IMR-90 (cell line): ENCODE results near the gene MCTP1. TPM values are rescaled to one million over a fixed set of nuclear protein-coding genes. Genes with fewer than 3 reads are reported as not detected.

Source experiments
- ATAC-seq: fragments of 200-7000 bp; cut with Tn5 transposase; 2 replicates; pipeline ENCODE4 v1.9.1; 2020; ENCODE audit warnings: low read depth, mild to moderate bottlenecking, moderate library complexity
- BruUV-seq: library from RNA; stranded (reverse); fragments of 400-500 nt; replicated peaks from 2 replicates; lab custom pipeline; 2021; lab: Mats Ljungman, UMichigan
- CTCF ChIA-PET: fragments of 300-600 bp; formaldehyde crosslinking; extraction: SDS; loops from one replicate; lab custom pipeline; 2021; ENCODE audit warnings: antibody characterized with exemption; lab: Yijun Ruan, JAX
- POLR2A ChIA-PET: fragments of 300-600 bp; sonication (Branson Sonifier 250); formaldehyde crosslinking; loops from one replicate; lab custom pipeline; 2022; ENCODE audit warnings: antibody characterized with exemption; ENCODE audit not compliant: unreplicated experiment; lab: Charles Lee
- DNase-seq: peaks from one replicate; pipeline ENCODE4 v3.0.0; 2013
- H2AFZ ChIP-seq: replicated peaks from 2 replicates; pipeline ENCODE3; 2013; ENCODE audit warnings: low read length, mild to moderate bottlenecking; ENCODE audit not compliant: poor library complexity
- H2AK5ac ChIP-seq: 2 replicates; pipeline ENCODE4 v1.6.1; 2013; ENCODE audit warnings: low read depth, low read length, inconsistent platforms
- H2AK9ac ChIP-seq: replicated peaks from 2 replicates; pipeline ENCODE3; 2013; ENCODE audit warnings: mild to moderate bottlenecking, low read depth, low read length, moderate library complexity; ENCODE audit not compliant: poor library complexity
- H2BK120ac ChIP-seq: 2 replicates; pipeline ENCODE4 v1.6.1; 2013; ENCODE audit warnings: low read depth, low read length, inconsistent platforms
- H2BK15ac ChIP-seq: 3 replicates; pipeline ENCODE4 v1.6.1; 2013; ENCODE audit warnings: low read depth, low read length, inconsistent platforms
- H2BK20ac ChIP-seq: 2 replicates; pipeline ENCODE4 v1.6.1; 2013; ENCODE audit warnings: low read depth, mild to moderate bottlenecking, inconsistent platforms, low read length, moderate library complexity
- H2BK5ac ChIP-seq: 2 replicates; pipeline ENCODE4 v1.6.1; 2013; ENCODE audit warnings: mild to moderate bottlenecking, low read depth, low read length, inconsistent platforms; ENCODE audit not compliant: poor library complexity, severe bottlenecking
- H3K14ac ChIP-seq: replicated peaks from 2 replicates; pipeline ENCODE4 v1.6.1; 2013; ENCODE audit warnings: low read depth, low read length, inconsistent platforms
- H3K18ac ChIP-seq: 2 replicates; pipeline ENCODE4 v1.6.1; 2013; ENCODE audit warnings: low read depth, low read length, control low read depth
- H3K23ac ChIP-seq: 2 replicates; pipeline ENCODE4 v1.6.1; 2013; ENCODE audit warnings: low read depth, low read length, inconsistent platforms
- H3K27ac ChIP-seq: 2 replicates; pipeline ENCODE4 v1.5.1; 2013; ENCODE audit warnings: mild to moderate bottlenecking, control low read depth, low read length; ENCODE audit not compliant: insufficient read depth
- H3K27me3 ChIP-seq: 2 replicates; pipeline ENCODE4 v1.6.1; 2013; ENCODE audit warnings: low read length; ENCODE audit not compliant: control insufficient read depth, insufficient read depth
- H3K36me3 ChIP-seq: 2 replicates; pipeline ENCODE4 v1.6.1; 2013; ENCODE audit warnings: low read length, mixed read lengths; ENCODE audit not compliant: control insufficient read depth, insufficient read depth
- H3K4ac ChIP-seq: 2 replicates; pipeline ENCODE4 v1.6.1; 2013; ENCODE audit warnings: low read depth, low read length, inconsistent platforms
- H3K4me1 ChIP-seq: 2 replicates; pipeline ENCODE4 v1.6.1; 2013; ENCODE audit warnings: low read length, mixed read lengths; ENCODE audit not compliant: control insufficient read depth, insufficient read depth
- H3K4me2 ChIP-seq: 2 replicates; pipeline ENCODE4 v1.6.1; 2013; ENCODE audit warnings: low read depth, mild to moderate bottlenecking, control low read depth, low read length, moderate library complexity
- H3K4me3 ChIP-seq: 2 replicates; pipeline ENCODE4 v1.5.1; 2013; ENCODE audit warnings: low read depth, mild to moderate bottlenecking, control low read depth, low read length, moderate library complexity; ENCODE audit not compliant: insufficient read depth
- H3K56ac ChIP-seq: 2 replicates; pipeline ENCODE4 v1.6.1; 2013; ENCODE audit warnings: low read length, inconsistent platforms; ENCODE audit not compliant: insufficient read depth; ENCODE audit errors: extremely low read depth
- H3K79me1 ChIP-seq, 2 experiments: 2 replicates each; pipeline ENCODE4 v1.6.1; 2013; ENCODE audit warnings: low read length in 2 of 2, inconsistent platforms in 1 of 2, low read depth in 1 of 2
- H3K9ac ChIP-seq: 2 replicates; pipeline ENCODE4 v1.6.1; 2013; ENCODE audit warnings: low read depth, low read length, control low read depth
- H3K9me1 ChIP-seq: 2 replicates; pipeline ENCODE4 v1.6.1; 2013; ENCODE audit warnings: low read length, inconsistent platforms; ENCODE audit not compliant: insufficient read depth
- H3K9me3 ChIP-seq: 2 replicates; pipeline ENCODE4 v1.6.1; 2013; ENCODE audit warnings: low read length; ENCODE audit not compliant: control insufficient read depth, insufficient read depth
- H4K20me1 ChIP-seq: 2 replicates; pipeline ENCODE4 v1.6.1; 2013; ENCODE audit warnings: low read length, inconsistent platforms; ENCODE audit not compliant: insufficient read depth
- H4K5ac ChIP-seq: 2 replicates; pipeline ENCODE4 v1.6.1; 2013; ENCODE audit warnings: mild to moderate bottlenecking, low read depth, low read length, control low read depth
- H4K8ac ChIP-seq, 2 experiments: 2 replicates each; pipeline ENCODE4 v1.6.1; 2013; ENCODE audit warnings: low read depth in 2 of 2, low read length in 2 of 2, control low read depth in 1 of 2, inconsistent platforms in 1 of 2
- H4K91ac ChIP-seq: 2 replicates; pipeline ENCODE4 v1.6.1; 2013; ENCODE audit warnings: low read depth, low read length, inconsistent platforms; ENCODE audit not compliant: insufficient read depth
- BHLHE40 ChIP-seq: fragments of 150-350 bp; IDR thresholded peaks from 2 replicates; pipeline ENCODE4 v1.6.1; 2016; ENCODE audit warnings: mild to moderate bottlenecking, low read depth, low read length
- CEBPB ChIP-seq: IDR thresholded peaks from 2 replicates; pipeline ENCODE4 v1.6.1; 2012; ENCODE audit warnings: low read depth, low read length, improper control_type of control experiment
- CHD1 ChIP-seq: IDR thresholded peaks from 2 replicates; pipeline ENCODE4 v1.6.1; 2012; ENCODE audit warnings: low read depth, low read length, improper control_type of control experiment
- CTCF ChIP-seq: conservative IDR thresholded peaks from 2 replicates; pipeline ENCODE4 v1.5.1; 2012; ENCODE audit warnings: mild to moderate bottlenecking, low read depth, low read length, improper control_type of control experiment
- ELK1 ChIP-seq: fragments of 150-350 bp; IDR thresholded peaks from 2 replicates; pipeline ENCODE4 v1.6.1; 2016; ENCODE audit warnings: low read depth, mild to moderate bottlenecking, low read length, moderate library complexity, borderline replicate concordance
- FOS ChIP-seq: fragments of 150-350 bp; IDR thresholded peaks from 2 replicates; pipeline ENCODE4 v1.6.1; 2016; ENCODE audit warnings: low read depth, low read length
- MAFK ChIP-seq: IDR thresholded peaks from 2 replicates; pipeline ENCODE4 v1.6.1; 2012; ENCODE audit warnings: low read depth, low read length, improper control_type of control experiment
- MAZ ChIP-seq: IDR thresholded peaks from 2 replicates; pipeline ENCODE4 v1.6.1; 2012; ENCODE audit warnings: low read depth, mild to moderate bottlenecking, low read length, improper control_type of control experiment, moderate library complexity, borderline replicate concordance
- MXI1 ChIP-seq: IDR thresholded peaks from 2 replicates; pipeline ENCODE4 v1.6.1; 2012; ENCODE audit warnings: low read depth, mild to moderate bottlenecking, low read length, moderate library complexity, borderline replicate concordance
- RCOR1 ChIP-seq: IDR thresholded peaks from 2 replicates; pipeline ENCODE4 v1.6.1; 2012; ENCODE audit warnings: mild to moderate bottlenecking, low read length, improper control_type of control experiment; ENCODE audit not compliant: insufficient replicate concordance
- RFX5 ChIP-seq: IDR thresholded peaks from 2 replicates; pipeline ENCODE4 v1.8.0; 2012; ENCODE audit warnings: low read depth, mild to moderate bottlenecking, low read length, moderate library complexity
- WGBS, 2 experiments: methylation state at CpG; one replicate each; pipeline versions ENCODE4 v1.1.5 to v1.1.7; 2013; ENCODE audit warnings: missing lambda C conversion rate in 2 of 2; ENCODE audit not compliant: insufficient read length in 1 of 2; ENCODE audit errors: extremely low coverage in 2 of 2; 5-methylcytosine and 5-hydroxymethylcytosine counted together
- dilution Hi-C: fragments of 300-500 bp; cut with HindIII; formaldehyde crosslinking; loops from one replicate; pipeline ENCODE4 v1.14.3; 2018; ENCODE audit warnings: low sequenced_read_pairs; ENCODE audit not compliant: unreplicated experiment
- in situ Hi-C: fragments of 300-500 bp; cut with MboI; formaldehyde crosslinking; loops from 3 replicates; pipeline ENCODE4 v1.14.3; 2019; ENCODE audit warnings: low sequenced_read_pairs, inconsistent platforms, mixed read lengths
- intact Hi-C: fragments of 100-400 bp; cut with micrococcal nuclease; formaldehyde crosslinking; loops from 2 replicates; pipeline ENCODE4 v1.10.0; 2022
- polyA plus RNA-seq, 3 experiments: library from polyadenylated mRNA; depleted of rRNA; stranded (reverse); fragments of >200 nt; gene quantifications; 2 replicates each; pipeline ENCODE4 v1.2.3, GENCODE V29; 2012; ENCODE audit warnings: low replicate concordance in 1 of 3
- total RNA-seq: library from RNA; depleted of rRNA; stranded (reverse); fragments of >200 nt; gene quantifications from 2 replicates; pipeline ENCODE4 v1.2.3, GENCODE V29; 2012
- TF ChIP-seq, protein P1 (sequence below): fragments of 150-350 bp; IDR thresholded peaks from 2 replicates; pipeline ENCODE4 v1.6.1; 2017; ENCODE audit warnings: mild to moderate bottlenecking, antibody characterized with exemption, low read length, low read depth

The MCTP1 gene
- total and polyA plus RNA-seq, 2 of the 4 experiments (the other 2 are of a cell fraction) = 0.21 TPM; not detected in 1

- Histone ChIP-seq H4K8ac (no peak overlapping the region), H4K20me1 (no peaks in the 10 kb centered on the region), H3K4me3 (no peak overlapping the region), H3K9ac (no peak overlapping the region), H3K14ac (no peak overlapping the region), H3K56ac (no peak overlapping the region), H3K4me1 (no peaks in the 10 kb centered on the region), H3K79me1 (no peaks in the 10 kb centered on the region), H4K91ac (no peak overlapping the region), H3K27me3 (no peaks in the 10 kb centered on the region), H3K9me1 (no peaks in the 10 kb centered on the region), H3K23ac (no peak overlapping the region), H2BK15ac (no peak overlapping the region), H3K36me3 (no peaks in the 10 kb centered on the region), H3K27ac (no peak overlapping the region), H3K4ac (no peak overlapping the region), H2BK120ac (no peak overlapping the region), H2AFZ (no peak overlapping the region), H3K18ac (no peak overlapping the region), H2BK5ac (no peak overlapping the region), H3K9me3 (no peaks in the 10 kb centered on the region), H2BK20ac (no peak overlapping the region), H3K4me2 (no peak overlapping the region), H2AK9ac (no peak overlapping the region), H4K5ac (no peak overlapping the region), H2AK5ac (no peak overlapping the region)
- ChIA-PET POLR2A (no interaction called here), CTCF (interaction anchor here (1.3 kb wide), 1 partner anchor 15 kb away, joined by 3 read pairs; no protein-coding TSS in a partner anchor)
- ATAC-seq (no peak), DNase-seq (no peak)
- BruUV-seq = no TSS peak
- in situ Hi-C loops = no loop called here
- WGBS, 2 experiments = 0% methylated on average over 1 of the region's 2 CpGs; no CpG with 5 or more reads in 1 of the 2 experiments
- intact Hi-C loops = no loop called here
- TF ChIP-seq RFX5 = no peak
- no peak for TF ChIP-seq CEBPB
- TF ChIP-seq, protein P1, sequence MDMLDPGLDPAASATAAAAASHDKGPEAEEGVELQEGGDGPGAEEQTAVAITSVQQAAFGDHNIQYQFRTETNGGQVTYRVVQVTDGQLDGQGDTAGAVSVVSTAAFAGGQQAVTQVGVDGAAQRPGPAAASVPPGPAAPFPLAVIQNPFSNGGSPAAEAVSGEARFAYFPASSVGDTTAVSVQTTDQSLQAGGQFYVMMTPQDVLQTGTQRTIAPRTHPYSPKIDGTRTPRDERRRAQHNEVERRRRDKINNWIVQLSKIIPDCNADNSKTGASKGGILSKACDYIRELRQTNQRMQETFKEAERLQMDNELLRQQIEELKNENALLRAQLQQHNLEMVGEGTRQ = no peak
- TF ChIP-seq MAZ = no peak
- TF ChIP-seq RCOR1 = no peak
- TF ChIP-seq MXI1 = no peak
- TF ChIP-seq FOS = no peak
- TF ChIP-seq ELK1 = no peak
- TF ChIP-seq CHD1 = no peak
- no peak for TF ChIP-seq CTCF
- TF ChIP-seq BHLHE40 = no peak
- TF ChIP-seq MAFK = no peak
- dilution Hi-C loops = no loop called here
These were observed 131.4 kb downstream of the MCTP1 start for GRCh38 chr5:95153511-95153910.
